ENCODE data around the gene SARM1.

- TF ChIP-seq CTCF (IDR thresholded peaks at IDR 0.05) (no peak), POLR2A (IDR thresholded peaks at IDR 0.05) (no peak), EP300 (IDR thresholded peaks at IDR 0.05; ENCODE audit: low read depth) (no peak), POLR2AphosphoS5 (IDR thresholded peaks at IDR 0.05) (no peak)
These were observed 27.5 kb upstream of the SARM1 start for GRCh38 chr17:28344011-28344410.
